NCI-H1092 (cell line): ENCODE data around the gene WDR1.
"Not testable (repeated sequence)": the region's sequence is repeated elsewhere in the genome, so short reads cannot be mapped to it uniquely, and the experiment has no call there.

Experiments
- DNase-seq: peaks from one replicate; lab custom pipeline; 2025; lab: John Stamatoyannopoulos, UW

Gene WDR1

DNA sequence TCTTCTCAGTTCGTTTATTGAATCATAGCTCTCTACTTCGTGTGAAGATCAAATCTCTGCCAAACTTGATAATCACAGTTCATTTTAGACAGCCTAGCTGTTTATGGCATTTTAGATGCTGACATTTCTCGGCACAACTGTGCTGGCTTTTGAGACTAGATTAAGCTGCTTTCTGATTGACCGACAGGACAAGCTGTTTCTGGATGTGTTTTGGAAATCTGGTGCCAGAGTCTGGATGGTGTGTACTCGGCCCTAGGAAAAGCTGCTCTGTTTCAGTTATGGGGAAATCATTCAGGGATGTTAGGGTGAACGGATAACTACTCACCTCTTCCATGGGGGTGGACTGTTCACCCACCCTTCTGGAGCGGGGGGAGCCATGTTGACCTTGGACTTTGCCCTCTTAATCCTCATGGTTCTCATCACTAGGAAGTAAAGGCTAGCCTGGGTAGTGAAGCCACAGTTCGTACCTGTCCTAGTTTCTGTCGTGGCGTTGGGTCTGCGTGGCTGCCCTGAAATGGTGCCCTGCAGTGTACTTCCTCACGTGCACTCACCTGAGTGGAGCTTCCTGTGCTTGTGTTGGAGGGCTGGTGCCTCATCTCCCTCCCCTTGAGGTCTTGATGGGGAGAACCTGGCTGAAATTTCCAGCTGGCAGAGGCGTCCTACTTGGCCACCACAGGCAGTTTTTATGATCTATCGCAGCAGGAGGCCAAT is 13.7 kb upstream of the WDR1 start:
- no peak for DNase-seq

DNA sequence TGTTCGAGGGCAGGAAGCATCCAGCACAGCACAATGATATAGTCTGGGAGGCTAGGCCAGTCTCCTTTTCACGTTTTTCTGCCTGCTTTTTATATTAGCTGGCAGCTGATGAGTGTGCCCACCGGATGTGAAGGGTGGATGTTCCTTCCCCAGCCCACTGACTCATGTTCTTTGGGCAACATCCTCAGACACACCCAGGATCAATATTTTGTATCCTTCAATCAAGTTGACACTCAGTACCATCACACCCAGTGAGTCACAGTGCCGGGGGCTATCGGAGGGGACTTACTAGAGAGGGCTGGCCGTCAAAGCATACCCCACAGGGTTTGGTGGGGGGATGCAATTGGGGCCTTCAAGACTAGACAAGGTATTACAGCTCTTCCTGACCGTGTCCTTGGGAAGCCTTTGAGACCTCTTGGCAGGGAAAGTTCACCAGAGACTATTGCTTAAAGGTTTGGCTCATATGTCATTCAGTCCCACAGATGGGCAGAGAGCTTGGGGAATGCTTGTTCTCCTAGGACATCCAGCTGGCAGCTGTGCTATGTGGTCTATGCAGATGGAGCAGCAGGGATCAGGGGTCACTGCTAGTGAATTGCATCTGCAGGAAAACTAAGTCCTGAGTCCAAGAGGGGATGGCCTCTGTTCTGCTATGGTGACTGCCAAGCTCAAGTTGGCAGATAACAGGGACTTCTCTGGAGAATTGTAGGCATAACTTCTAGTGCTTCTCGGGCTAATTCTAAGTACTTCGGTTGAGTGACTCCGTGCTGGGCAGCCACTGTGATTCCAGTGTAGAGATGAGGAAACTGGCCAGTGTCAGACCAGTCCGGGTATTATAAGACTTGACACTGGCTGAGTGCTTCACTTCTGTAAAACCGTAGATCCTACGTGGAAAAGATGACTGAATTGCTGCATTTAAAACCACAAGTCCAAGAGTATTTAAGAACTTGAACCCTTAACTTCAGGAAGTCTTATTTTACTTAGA is 12.9 kb upstream of the WDR1 start:
- no peak for DNase-seq

GRCh38 chr4:10128761-10129160 is 12.2 kb upstream of the WDR1 start:
- DNase-seq, result no peak

DNA sequence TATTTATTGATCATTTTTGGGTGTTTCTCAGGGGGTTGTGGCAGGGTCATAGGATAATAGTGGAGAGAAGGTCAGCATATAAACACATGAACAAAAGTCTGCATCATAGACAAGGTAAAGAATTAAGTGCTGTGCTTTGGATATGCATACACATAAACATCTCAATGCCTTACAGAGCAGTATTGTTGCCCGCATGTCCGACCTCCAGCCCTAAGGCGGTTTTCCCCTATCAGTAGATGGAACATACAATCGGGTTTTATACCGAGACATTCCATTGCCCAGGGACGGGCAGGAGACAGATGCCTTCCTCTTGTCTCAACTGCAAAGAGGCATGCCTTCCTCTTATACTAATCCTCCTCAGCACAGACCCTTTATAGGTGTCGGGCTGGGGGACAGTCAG is 10.9 kb upstream of the WDR1 start:
- not testable (repeated sequence) for DNase-seq

GRCh38 chr4:10124167-10124930 is 7.8 kb upstream of the WDR1 start:
- no peak for DNase-seq

GRCh38 chr4:10123227-10124101 is 6.9 kb upstream of the WDR1 start:
- no peak for DNase-seq

DNA sequence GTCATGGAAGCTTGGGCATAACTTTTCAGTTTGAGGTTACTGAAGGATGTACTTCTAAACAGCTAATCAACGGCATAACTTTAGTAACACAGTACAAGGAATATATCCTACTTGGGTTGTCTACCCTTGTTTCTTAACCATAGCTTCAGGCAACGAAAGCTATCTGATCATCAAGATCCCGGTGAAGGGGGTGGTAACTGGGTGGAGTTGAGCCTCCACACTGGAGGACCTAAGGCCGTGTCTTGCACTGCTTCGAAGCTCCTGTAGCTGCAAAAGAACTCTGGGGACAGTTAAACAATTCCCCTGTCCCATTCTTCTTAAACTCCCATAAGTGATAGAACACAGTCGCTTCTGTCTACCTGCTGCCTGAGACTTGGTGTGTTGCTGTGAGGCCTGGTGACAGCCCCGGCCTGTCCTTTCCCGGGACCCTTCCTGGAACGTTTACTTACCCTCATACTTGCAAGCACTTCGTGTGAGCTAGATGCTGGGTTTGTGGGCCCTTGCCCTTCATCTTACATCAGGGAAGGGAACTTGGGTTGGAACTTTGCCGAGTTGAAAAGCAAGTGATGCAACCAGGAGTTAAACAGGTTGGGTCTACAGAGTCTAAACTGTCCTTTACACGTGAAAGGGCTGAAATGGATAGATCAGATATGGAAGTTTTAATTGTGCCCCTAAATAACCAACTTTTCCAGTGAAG is 5.8 kb upstream of the WDR1 start:
- DNase-seq, result no peak

GRCh38 chr4:10121568-10122208 is 5.1 kb upstream of the WDR1 start:
- DNase-seq, result no peak

DNA sequence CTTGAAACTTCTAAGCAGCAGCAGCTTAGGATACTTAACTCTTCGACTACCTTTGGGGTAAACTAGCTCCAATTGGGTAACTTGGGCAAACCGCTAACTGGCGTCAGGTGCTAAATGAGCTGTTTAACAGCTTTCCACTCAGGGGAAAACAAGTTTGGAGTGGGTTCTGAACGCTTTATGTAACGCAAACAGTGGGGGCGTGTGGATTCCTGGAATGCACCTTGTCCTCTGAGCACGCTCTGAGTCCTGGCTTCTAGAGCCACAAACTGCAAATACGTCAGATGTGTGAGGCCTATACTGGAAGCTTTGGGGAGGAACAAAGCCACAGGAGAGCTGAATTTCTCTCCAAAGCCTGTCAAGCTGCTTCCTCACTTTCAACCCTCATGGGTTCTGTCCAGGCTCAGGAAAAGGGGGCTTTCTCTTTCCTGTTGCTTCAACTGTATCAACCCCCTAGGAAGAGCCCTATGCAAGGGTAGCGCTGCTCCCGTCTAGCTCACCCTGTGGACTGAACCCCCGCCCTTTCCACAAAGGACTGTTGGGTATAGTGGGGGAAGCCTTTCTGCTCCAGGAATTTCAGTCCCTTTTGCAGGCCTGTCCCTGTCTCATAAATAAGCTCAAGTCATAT is 4.5 kb upstream of the WDR1 start:
- DNase-seq, result no peak

GRCh38 chr4:10119773-10120172 is 3.2 kb upstream of the WDR1 start:
- no peak for DNase-seq

DNA sequence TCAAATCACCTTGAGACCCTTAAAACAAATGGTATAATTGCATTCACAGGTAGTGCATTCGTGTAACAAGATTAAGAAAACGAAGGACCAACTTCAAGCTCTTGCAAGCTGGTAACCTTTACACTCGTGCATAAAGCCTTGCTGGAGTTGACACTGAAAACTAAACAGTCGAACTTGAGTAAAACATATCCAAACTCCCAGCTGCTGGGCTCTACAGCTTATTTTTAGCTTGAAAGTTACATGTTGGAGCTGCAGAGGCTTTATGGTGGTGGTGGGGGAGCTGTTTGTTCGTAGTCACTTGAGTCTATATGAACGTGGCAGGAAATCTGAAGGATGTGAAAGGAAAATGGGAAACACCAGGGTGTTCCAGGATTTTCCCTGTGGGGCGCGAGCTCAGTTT is 2.7 kb upstream of the WDR1 start:
- no peak for DNase-seq

- no peak for DNase-seq
These were observed 1.7 kb upstream of the WDR1 start for GRCh38 chr4:10118048-10119004.

DNA sequence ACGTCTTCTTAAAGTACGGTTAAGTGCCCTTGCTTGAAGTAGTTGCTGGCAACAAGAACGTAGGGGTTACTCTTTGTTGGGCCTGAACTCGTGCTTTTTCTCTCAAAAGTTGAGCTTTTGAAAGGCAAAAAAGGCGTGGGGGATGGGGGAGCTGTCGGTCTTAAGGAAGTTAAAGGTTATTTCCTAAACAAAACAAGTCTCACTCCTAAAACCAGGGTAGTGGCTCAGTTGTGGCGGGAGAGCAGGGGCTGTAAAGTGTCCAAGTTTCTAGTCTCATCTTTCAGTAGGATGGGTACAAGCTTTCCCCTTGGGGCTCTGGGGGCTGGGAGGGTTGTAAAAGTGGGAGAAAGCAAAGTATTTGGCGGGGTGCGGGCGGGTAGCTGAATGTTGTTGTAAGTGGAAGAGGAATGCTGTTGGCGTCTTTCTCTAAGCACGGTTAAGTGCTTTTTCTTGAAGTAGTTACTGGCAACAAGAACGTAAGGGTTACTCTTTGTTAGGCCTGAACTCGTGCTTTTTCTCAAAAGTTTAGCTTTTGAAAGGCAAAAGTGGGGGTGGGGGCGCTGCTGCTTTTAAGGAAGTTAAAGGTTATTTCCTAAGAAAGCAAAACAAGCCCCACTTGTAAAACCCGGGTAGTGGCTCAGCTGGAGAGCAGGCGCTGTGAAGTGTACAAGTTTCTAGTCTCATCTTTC is 904 bp upstream of the WDR1 start:
- no peak for DNase-seq

GRCh38 chr4:10115797-10116568 is 616 bp downstream of the WDR1 start:
- no peak for DNase-seq

- no peak for DNase-seq
These were observed 1.3 kb downstream of the WDR1 start for GRCh38 chr4:10115271-10115796.

DNA sequence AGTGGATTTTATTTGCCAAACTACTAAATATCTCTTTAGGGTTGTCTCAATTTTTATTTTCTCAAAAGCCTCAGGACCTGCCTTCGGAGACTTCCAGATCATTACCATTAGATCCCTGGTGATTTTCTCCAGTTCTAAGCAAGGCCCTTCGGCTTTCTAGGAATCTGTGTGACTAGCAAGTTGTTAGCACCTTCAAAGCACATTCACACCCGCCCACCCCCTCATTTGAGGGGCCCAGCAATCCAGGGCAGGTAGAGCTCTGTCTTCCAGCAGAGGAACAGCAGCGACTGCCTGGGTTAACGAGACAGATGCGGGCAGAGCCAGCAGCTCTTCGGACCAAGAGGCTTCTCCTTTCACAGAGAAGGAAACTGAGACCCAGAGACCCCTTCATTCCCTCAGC is 2.0 kb downstream of the WDR1 start:
- no peak for DNase-seq

- DNase-seq, result no peak
These were observed 2.5 kb downstream of the WDR1 start for GRCh38 chr4:10114147-10114546.
